ENCODE data around the gene FOXP1.

The FOXP1 gene

GRCh38 chr3:71110385-71111222, 472.9 kb downstream of the FOXP1 start:
- H3K27me3 ChIP-seq: no peaks in the 10 kb centered on the region
- no peaks in the 10 kb centered on the region for H3K4me1 ChIP-seq
- H3K4me3 ChIP-seq (ENCODE audit: low read depth, low read length): no peak overlapping the region
- no peak for DNase-seq
- H3K36me3 ChIP-seq: 0 out of 2 replicates have a peak, but pooled peaks cover 3% of the 10 kb centered on the region
- TF ChIP-seq CTCF (IDR thresholded peaks at IDR 0.05; ENCODE audit: low read depth, low read length): no peak
- no peaks in the 10 kb centered on the region for H3K9me3 ChIP-seq

GRCh38 chr3:71109977-71110285, 473.6 kb downstream of the FOXP1 start:
- H3K36me3 ChIP-seq: 0 out of 2 replicates have a peak, but pooled peaks cover 3% of the 10 kb centered on the region
- no peaks in the 10 kb centered on the region for H3K4me1 ChIP-seq
- H3K4me3 ChIP-seq (ENCODE audit: low read depth, low read length): no peak overlapping the region
- no peak for DNase-seq
- no peak for TF ChIP-seq CTCF (IDR thresholded peaks at IDR 0.05; ENCODE audit: low read depth, low read length)
- no peaks in the 10 kb centered on the region for H3K9me3 ChIP-seq
- no peaks in the 10 kb centered on the region for H3K27me3 ChIP-seq

DNA sequence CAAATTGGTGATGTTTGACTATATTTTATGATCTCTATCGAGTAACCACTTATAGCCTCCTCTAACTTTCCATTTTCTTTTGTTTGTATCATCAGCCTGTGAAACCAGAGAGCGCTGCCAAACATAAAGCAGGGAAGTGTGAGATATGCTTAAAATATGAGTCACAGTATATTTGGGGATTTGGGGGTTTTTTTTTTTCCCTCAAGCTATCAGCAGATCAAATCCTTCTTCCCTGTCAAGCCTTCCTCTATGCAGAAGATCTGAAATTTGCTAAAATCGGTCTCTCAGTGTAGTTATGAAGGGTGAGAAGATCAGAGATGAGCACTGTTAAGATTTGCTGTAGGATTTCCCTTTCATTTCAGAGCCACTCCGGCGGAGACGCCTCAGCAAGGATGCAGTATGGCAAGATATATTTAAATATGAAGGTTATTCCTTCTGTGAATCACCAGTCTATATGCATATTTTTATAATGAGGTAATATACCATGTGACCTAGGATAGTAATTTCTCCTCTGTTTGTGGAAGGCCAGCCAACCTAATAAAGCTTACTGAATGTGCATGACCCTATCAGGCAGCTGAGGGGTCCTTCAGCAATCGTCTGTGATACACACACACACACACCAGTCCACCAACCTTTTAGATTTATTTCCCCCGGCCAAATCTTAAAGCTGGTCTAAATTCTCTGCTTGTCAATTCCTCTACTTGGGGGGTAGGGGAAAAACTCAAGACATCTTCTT, 474.1 kb downstream of the FOXP1 start:
- Histone ChIP-seq H3K9me3 (no peaks in the 10 kb centered on the region), H3K4me1 (no peaks in the 10 kb centered on the region), H3K36me3 (0 out of 2 replicates have a peak, but pooled peaks cover 3% of the 10 kb centered on the region), H3K27me3 (no peaks in the 10 kb centered on the region), H3K4me3 (ENCODE audit: low read depth, low read length) (no peak overlapping the region)
- DNase-seq: no peak
- no peak for TF ChIP-seq CTCF (IDR thresholded peaks at IDR 0.05; ENCODE audit: low read depth, low read length)

- H3K4me1 ChIP-seq: no peaks in the 10 kb centered on the region
- H3K36me3 ChIP-seq: 0 out of 2 replicates have a peak, but pooled peaks cover 3% of the 10 kb centered on the region
- no peaks in the 10 kb centered on the region for H3K9me3 ChIP-seq
- TF ChIP-seq CTCF (IDR thresholded peaks at IDR 0.05; ENCODE audit: low read depth, low read length): no peak
- H3K4me3 ChIP-seq (ENCODE audit: low read depth, low read length): no peak overlapping the region
- no peak for DNase-seq
- H3K27me3 ChIP-seq: no peaks in the 10 kb centered on the region
These were observed 475.6 kb downstream of the FOXP1 start for GRCh38 chr3:71107926-71108325.

- H3K9me3 ChIP-seq: no peaks in the 10 kb centered on the region
- DNase-seq: no peak
- H3K36me3 ChIP-seq: no peaks in the 10 kb centered on the region
- H3K4me3 ChIP-seq (ENCODE audit: low read depth, low read length): no peak overlapping the region
- no peaks in the 10 kb centered on the region for H3K27me3 ChIP-seq
- no peaks in the 10 kb centered on the region for H3K4me1 ChIP-seq
- no peak for TF ChIP-seq CTCF (IDR thresholded peaks at IDR 0.05; ENCODE audit: low read depth, low read length)
These were observed 478.6 kb downstream of the FOXP1 start for GRCh38 chr3:71104976-71105375.

GRCh38 chr3:71104556-71104955, 479.0 kb downstream of the FOXP1 start:
- Histone ChIP-seq H3K9me3 (no peaks in the 10 kb centered on the region), H3K36me3 (no peaks in the 10 kb centered on the region), H3K4me3 (ENCODE audit: low read depth, low read length) (no peak overlapping the region), H3K4me1 (no peaks in the 10 kb centered on the region; the same call in 1 of the 2 replicates), H3K27me3 (no peaks in the 10 kb centered on the region)
- DNase-seq: no peak
- TF ChIP-seq CTCF (IDR thresholded peaks at IDR 0.05; ENCODE audit: low read depth, low read length): no peak

Data from BE2C (cell line).